Liver (tissue), 9 donors: ENCODE results near the gene MYLK3. TPM values are rescaled to one million over a fixed set of nuclear protein-coding genes. Genes with fewer than 3 reads are reported as not detected.
"Not testable (repeated sequence)": the region's sequence is repeated elsewhere in the genome, so short reads cannot be mapped to it uniquely, and the experiment has no call there.

Source experiments
- DNase-seq: peaks from one replicate; pipeline ENCODE4 v3.0.0-alpha.2; 2017; ENCODE audit warnings: low spot score
- H3K27ac ChIP-seq, 2 donors: one replicate each; pipeline ENCODE4 v1.7.0; 2013; ENCODE audit warnings: inconsistent platforms in 2 of 2, low read length in 2 of 2, control low read depth in 1 of 2, low read depth in 1 of 2, mild to moderate bottlenecking in 1 of 2
- H3K27me3 ChIP-seq, 4 donors: one replicate each; pipeline versions ENCODE4 v1.6.1 to v1.7.0; 2013; ENCODE audit warnings: low read length in 3 of 4, inconsistent platforms in 1 of 4, mild to moderate bottlenecking in 1 of 4, moderate library complexity in 1 of 4; ENCODE audit not compliant: control insufficient read depth in 4 of 4, insufficient read depth in 4 of 4
- H3K36me3 ChIP-seq, 4 donors: one replicate each; pipeline versions ENCODE4 v1.6.1 to v1.7.0; 2013; ENCODE audit warnings: low read length in 3 of 4, mild to moderate bottlenecking in 3 of 4, low read depth in 1 of 4, moderate library complexity in 1 of 4; ENCODE audit not compliant: control insufficient read depth in 4 of 4, insufficient read depth in 3 of 4
- H3K4me1 ChIP-seq, 4 donors: one replicate each; pipeline versions ENCODE4 v1.6.1 to v1.7.0; 2013; ENCODE audit warnings: low read length in 3 of 4, mild to moderate bottlenecking in 3 of 4, moderate library complexity in 1 of 4; ENCODE audit not compliant: control insufficient read depth in 4 of 4, insufficient read depth in 4 of 4
- H3K4me3 ChIP-seq, 3 donors: one replicate each; pipeline versions ENCODE4 v1.6.1 to v1.7.0; 2013; ENCODE audit warnings: low read length in 3 of 3, control low read depth in 1 of 3, low read depth in 1 of 3, mild to moderate bottlenecking in 1 of 3
- H3K9ac ChIP-seq, 2 donors: one replicate each; pipeline ENCODE4 v1.7.0; 2013; ENCODE audit warnings: low read length in 2 of 2, mild to moderate bottlenecking in 2 of 2, moderate library complexity in 2 of 2, control low read depth in 1 of 2, low read depth in 1 of 2
- H3K9me3 ChIP-seq, 4 donors: one replicate each; pipeline versions ENCODE4 v1.6.1 to v1.7.0; 2013; ENCODE audit warnings: low read length in 3 of 4; ENCODE audit not compliant: control insufficient read depth in 4 of 4
- EGR1 ChIP-seq, 2 donors: IDR thresholded peaks; 2 replicates each; pipeline ENCODE4 v1.6.1; 2016 to 2018; ENCODE audit warnings: antibody characterized with exemption in 2 of 2, low read depth in 2 of 2
- FOXA1 ChIP-seq: IDR thresholded peaks from 2 replicates; pipeline ENCODE4 v1.6.1; 2016; ENCODE audit warnings: antibody characterized with exemption
- FOXA2 ChIP-seq: IDR thresholded peaks from 2 replicates; pipeline ENCODE4 v1.6.1; 2016; ENCODE audit warnings: antibody characterized with exemption
- GABPA ChIP-seq, 2 donors: IDR thresholded peaks in 1 of 2; conservative IDR thresholded peaks in 1 of 2; 2 replicates each; pipeline ENCODE4 v1.6.1; 2016; ENCODE audit warnings: antibody characterized with exemption in 2 of 2, mild to moderate bottlenecking in 1 of 2, moderate library complexity in 1 of 2
- HNF4A ChIP-seq, 2 donors: conservative IDR thresholded peaks; 2 replicates each; pipeline ENCODE4 v1.6.1; 2016; ENCODE audit warnings: antibody characterized with exemption in 2 of 2, mild to moderate bottlenecking in 2 of 2
- HNF4G ChIP-seq: IDR thresholded peaks from 2 replicates; pipeline ENCODE4 v1.6.1; 2016; ENCODE audit warnings: antibody characterized with exemption
- JUND ChIP-seq, 2 donors: IDR thresholded peaks; 2 replicates each; pipeline ENCODE4 v1.6.1; 2016; ENCODE audit warnings: antibody characterized with exemption in 2 of 2
- NR2F2 ChIP-seq: IDR thresholded peaks from 2 replicates; pipeline ENCODE4 v1.6.1; 2016; ENCODE audit warnings: antibody characterized with exemption
- RAD21 ChIP-seq, 2 donors: IDR thresholded peaks; 2 replicates each; pipeline ENCODE4 v1.6.1; 2016; ENCODE audit warnings: antibody characterized with exemption in 2 of 2, mild to moderate bottlenecking in 2 of 2
- RXRA ChIP-seq, 2 donors: IDR thresholded peaks; 2 replicates each; pipeline ENCODE4 v1.6.1; 2017 to 2018; ENCODE audit warnings: antibody characterized with exemption in 2 of 2, mild to moderate bottlenecking in 1 of 2
- SP1 ChIP-seq: IDR thresholded peaks from 2 replicates; pipeline ENCODE4 v1.6.1; 2018; ENCODE audit warnings: antibody characterized with exemption, mild to moderate bottlenecking
- TAF1 ChIP-seq: conservative IDR thresholded peaks from 2 replicates; pipeline ENCODE4 v1.6.1; 2016; ENCODE audit warnings: antibody characterized with exemption, mild to moderate bottlenecking
- YY1 ChIP-seq: IDR thresholded peaks from 2 replicates; pipeline ENCODE4 v1.6.1; 2016; ENCODE audit warnings: antibody characterized with exemption, mild to moderate bottlenecking
- WGBS: extraction: QIAGEN DNeasy Blood & Tissue Kit; methylation state at CpG from one replicate; pipeline ENCODE4 v1.1.7; 2013; 5-methylcytosine and 5-hydroxymethylcytosine counted together
- polyA plus RNA-seq, 2 donors: library from polyadenylated mRNA; stranded (reverse) in 1 of 2; unstranded in 1 of 2; fragments of 200-250 nt in 1 of 2; fragments of >200 nt in 1 of 2; fragmentation: Nextera tagmentation in 1 of 2; extraction: Ambion mirVana in 1 of 2; gene quantifications; one replicate each; pipeline versions ENCODE4 v1.2.1 to v1.2.3, GENCODE V29; 2013 to 2015
- total RNA-seq, 2 donors: library from RNA; depleted of rRNA; stranded (reverse); fragments of >200 nt; gene quantifications; one replicate each; pipeline ENCODE4 v1.2.3, GENCODE V29; 2014
- TF ChIP-seq, protein P1 (sequence below): IDR thresholded peaks from 2 replicates; pipeline ENCODE4 v1.6.1; 2016; ENCODE audit warnings: antibody characterized with exemption
- TF ChIP-seq, protein P2 (sequence below): IDR thresholded peaks from 2 replicates; pipeline ENCODE4 v1.6.1; 2016; ENCODE audit warnings: antibody characterized with exemption, mild to moderate bottlenecking
- TF ChIP-seq, protein P3 (sequence below): fragments of 150-350 bp; IDR thresholded peaks from 2 replicates; pipeline ENCODE4 v1.5.1; 2017; ENCODE audit warnings: improper control_type of control experiment, low read depth, low read length; ENCODE audit not compliant: missing input control
- donor health status: healthy.
- donor health status: healthy.
- donor health status: healthy.
- donor health status: healthy.
- donor health status: healthy.

The MYLK3 gene
- total and polyA plus RNA-seq, 4 donors = 0.01 to 1.1 (median 0.23) TPM

DNA sequence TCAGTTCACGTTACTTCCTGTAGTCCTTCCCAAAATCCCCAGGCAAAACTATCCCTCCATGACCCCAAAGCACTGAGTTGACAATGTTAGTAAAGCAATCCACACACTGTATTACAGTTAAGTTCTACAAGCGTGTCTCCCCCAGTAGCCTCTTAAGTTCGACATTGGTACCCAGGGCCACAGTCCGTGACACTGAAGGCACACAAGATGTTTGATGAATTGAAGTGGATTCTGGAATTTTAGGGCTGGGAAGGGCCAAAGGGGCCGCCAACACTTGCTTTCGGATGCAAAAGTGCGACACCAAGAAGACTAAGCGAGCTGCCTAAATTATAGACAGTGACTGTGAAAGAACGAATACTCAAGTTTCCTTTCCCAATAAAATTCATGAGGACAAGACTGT, 60.7 kb downstream of the MYLK3 start:
- DNase-seq = no peak
- TF ChIP-seq FOXA1 (no peak), TAF1 (no peak), HNF4A (conservative IDR thresholded peaks at IDR 0.05) (no peak), SP1 (no peak), HNF4G (no peak), RXRA (IDR thresholded peaks at IDR 0.05) (no peak), NR2F2 (no peak), JUND (IDR thresholded peaks at IDR 0.05) (no peak), GABPA (IDR thresholded peaks at IDR 0.05 in 1 of 2, conservative IDR thresholded peaks at IDR 0.05 in 1 of 2) (no peak), EGR1 (IDR thresholded peaks at IDR 0.05; ENCODE audit: low read depth in 2 of 2) (no peak), FOXA2 (no peak), RAD21 (IDR thresholded peaks at IDR 0.05) (no peak), YY1 (no peak)
- TF ChIP-seq, protein P1, sequence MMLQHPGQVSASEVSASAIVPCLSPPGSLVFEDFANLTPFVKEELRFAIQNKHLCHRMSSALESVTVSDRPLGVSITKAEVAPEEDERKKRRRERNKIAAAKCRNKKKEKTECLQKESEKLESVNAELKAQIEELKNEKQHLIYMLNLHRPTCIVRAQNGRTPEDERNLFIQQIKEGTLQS = no peak
- TF ChIP-seq, protein P2, sequence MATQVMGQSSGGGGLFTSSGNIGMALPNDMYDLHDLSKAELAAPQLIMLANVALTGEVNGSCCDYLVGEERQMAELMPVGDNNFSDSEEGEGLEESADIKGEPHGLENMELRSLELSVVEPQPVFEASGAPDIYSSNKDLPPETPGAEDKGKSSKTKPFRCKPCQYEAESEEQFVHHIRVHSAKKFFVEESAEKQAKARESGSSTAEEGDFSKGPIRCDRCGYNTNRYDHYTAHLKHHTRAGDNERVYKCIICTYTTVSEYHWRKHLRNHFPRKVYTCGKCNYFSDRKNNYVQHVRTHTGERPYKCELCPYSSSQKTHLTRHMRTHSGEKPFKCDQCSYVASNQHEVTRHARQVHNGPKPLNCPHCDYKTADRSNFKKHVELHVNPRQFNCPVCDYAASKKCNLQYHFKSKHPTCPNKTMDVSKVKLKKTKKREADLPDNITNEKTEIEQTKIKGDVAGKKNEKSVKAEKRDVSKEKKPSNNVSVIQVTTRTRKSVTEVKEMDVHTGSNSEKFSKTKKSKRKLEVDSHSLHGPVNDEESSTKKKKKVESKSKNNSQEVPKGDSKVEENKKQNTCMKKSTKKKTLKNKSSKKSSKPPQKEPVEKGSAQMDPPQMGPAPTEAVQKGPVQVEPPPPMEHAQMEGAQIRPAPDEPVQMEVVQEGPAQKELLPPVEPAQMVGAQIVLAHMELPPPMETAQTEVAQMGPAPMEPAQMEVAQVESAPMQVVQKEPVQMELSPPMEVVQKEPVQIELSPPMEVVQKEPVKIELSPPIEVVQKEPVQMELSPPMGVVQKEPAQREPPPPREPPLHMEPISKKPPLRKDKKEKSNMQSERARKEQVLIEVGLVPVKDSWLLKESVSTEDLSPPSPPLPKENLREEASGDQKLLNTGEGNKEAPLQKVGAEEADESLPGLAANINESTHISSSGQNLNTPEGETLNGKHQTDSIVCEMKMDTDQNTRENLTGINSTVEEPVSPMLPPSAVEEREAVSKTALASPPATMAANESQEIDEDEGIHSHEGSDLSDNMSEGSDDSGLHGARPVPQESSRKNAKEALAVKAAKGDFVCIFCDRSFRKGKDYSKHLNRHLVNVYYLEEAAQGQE = no peak
- TF ChIP-seq, protein P3, sequence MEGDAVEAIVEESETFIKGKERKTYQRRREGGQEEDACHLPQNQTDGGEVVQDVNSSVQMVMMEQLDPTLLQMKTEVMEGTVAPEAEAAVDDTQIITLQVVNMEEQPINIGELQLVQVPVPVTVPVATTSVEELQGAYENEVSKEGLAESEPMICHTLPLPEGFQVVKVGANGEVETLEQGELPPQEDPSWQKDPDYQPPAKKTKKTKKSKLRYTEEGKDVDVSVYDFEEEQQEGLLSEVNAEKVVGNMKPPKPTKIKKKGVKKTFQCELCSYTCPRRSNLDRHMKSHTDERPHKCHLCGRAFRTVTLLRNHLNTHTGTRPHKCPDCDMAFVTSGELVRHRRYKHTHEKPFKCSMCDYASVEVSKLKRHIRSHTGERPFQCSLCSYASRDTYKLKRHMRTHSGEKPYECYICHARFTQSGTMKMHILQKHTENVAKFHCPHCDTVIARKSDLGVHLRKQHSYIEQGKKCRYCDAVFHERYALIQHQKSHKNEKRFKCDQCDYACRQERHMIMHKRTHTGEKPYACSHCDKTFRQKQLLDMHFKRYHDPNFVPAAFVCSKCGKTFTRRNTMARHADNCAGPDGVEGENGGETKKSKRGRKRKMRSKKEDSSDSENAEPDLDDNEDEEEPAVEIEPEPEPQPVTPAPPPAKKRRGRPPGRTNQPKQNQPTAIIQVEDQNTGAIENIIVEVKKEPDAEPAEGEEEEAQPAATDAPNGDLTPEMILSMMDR = no peak
- Histone ChIP-seq H3K27me3 (no peaks in the 10 kb centered on the region), H3K4me1 (peaks cover 4 to 29% (median 23%) of the 10 kb centered on the region in 4 donors), H3K9ac (no peak overlapping the region), H3K27ac (no peak overlapping the region), H3K36me3 (no peaks in the 10 kb centered on the region), H3K9me3 (no peaks in the 10 kb centered on the region), H3K4me3 (no peak overlapping the region)
- 83% methylated on average over 9 of the region's 9 CpGs for WGBS

DNA sequence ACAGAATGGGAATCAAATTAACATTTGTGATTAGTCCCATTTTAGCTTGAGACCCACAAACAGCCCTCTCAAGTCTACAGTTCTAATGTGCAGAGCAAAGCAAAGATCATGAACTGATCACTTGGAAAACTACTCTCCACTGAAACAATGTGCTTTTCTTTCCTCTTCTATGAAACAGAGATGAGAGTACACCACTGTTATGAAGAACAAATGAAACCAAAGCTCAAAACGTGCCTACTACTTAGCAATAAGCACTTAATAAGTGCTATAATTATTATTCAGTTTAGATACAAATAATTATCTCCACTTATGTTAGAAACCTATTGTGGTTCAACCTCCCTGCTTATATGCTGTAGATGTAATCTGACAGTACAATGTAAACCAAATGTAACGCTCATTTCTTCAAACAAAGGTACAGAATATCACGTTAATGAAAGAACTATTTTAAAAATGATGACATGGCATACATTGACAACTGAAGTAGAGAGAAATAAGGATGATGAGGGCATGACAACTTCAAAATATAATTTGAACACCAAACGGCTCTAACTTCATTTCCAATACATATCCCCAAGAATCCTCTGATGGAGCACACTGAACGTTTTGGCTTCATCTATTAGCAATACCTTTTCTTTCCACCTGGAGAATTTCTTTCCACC, 61.2 kb downstream of the MYLK3 start:
- no peaks in the 10 kb centered on the region for H3K27me3 ChIP-seq
- no peak overlapping the region for H3K9ac ChIP-seq
- WGBS = 69% methylated on average over 5 of the region's 5 CpGs
- no peaks in the 10 kb centered on the region for H3K9me3 ChIP-seq
- H3K36me3 ChIP-seq = no peaks in the 10 kb centered on the region
- no peak for DNase-seq
- no peak overlapping the region for H3K4me3 ChIP-seq
- TF ChIP-seq SP1 (no peak), HNF4A (conservative IDR thresholded peaks at IDR 0.05) (no peak), JUND (IDR thresholded peaks at IDR 0.05) (no peak), YY1 (no peak), GABPA (IDR thresholded peaks at IDR 0.05 in 1 of 2, conservative IDR thresholded peaks at IDR 0.05 in 1 of 2) (no peak), NR2F2 (no peak), HNF4G (no peak)
- TF ChIP-seq, protein P3 = no peak
- H3K27ac ChIP-seq = no peak overlapping the region
- peaks cover 4 to 29% (median 23%) of the 10 kb centered on the region in 4 donors for H3K4me1 ChIP-seq

DNA sequence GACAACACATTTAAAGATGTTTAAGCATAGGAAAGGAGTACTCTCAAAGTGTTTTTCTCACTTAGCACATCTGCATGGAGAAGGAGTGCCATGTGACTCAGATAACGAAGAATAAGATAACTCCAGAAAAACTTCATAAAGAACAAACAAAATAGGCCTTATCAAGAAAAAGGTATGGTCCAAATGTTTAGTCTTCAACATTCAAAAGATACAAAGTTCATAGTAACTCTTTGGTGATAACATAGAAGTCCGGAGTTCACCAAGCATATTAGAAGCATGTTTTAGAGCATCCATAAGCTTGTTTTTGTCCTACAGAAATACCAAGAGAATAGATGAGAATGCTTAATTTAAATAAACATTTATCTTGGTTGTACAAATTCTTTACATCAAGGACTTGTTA, 66.3 kb downstream of the MYLK3 start:
- not testable (repeated sequence) for H3K4me3 ChIP-seq, DNase-seq, H3K27me3 ChIP-seq, H3K27ac ChIP-seq, H3K9me3 ChIP-seq, H3K9ac ChIP-seq, H3K4me1 ChIP-seq
- H3K36me3 ChIP-seq = peaks cover 0 to 13% (median 7%) of the 10 kb centered on the region in 4 donors
- WGBS = 77% methylated on average over 2 of the region's 2 CpGs

DNA sequence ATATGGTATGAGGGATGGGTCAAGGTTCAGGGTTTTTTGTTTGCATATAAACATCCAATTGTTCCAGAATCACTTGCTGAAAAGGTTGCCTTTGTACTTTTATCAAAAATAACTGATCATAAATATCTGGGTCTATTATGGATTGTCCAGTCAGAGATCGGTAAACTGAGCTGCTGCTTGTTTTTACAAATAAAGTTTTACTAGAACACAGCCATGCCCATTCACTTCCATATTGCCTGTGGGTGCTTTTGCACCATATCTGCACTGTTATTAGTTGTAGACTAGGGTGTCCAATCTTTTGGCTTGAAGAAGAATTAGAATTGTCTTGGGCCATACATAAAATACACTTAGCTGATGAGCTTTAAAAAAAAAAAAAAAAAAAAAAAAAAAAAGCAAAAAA, 70.2 kb downstream of the MYLK3 start:
- not testable (repeated sequence) for H3K9ac ChIP-seq, DNase-seq, H3K9me3 ChIP-seq, H3K27ac ChIP-seq, H3K27me3 ChIP-seq, H3K4me3 ChIP-seq, H3K4me1 ChIP-seq
- 97% methylated on average over 1 of the region's 1 CpG for WGBS
- H3K36me3 ChIP-seq = peaks cover 3 to 32% (median 14%) of the 10 kb centered on the region in 4 donors
